HT1080 (cell line): ENCODE results near the gene KLHDC3. TPM values are rescaled to one million over a fixed set of nuclear protein-coding genes. Genes with fewer than 3 reads are reported as not detected.
A peak's percentile ranks its signal among the peaks of the same experiment; 100 is the strongest.
"Not testable (repeated sequence)": the region's sequence is repeated elsewhere in the genome, so short reads cannot be mapped to it uniquely, and the experiment has no call there.

ENCODE experiments used
- DNase-seq: peaks from one replicate; pipeline ENCODE4 v3.0.0-alpha.2; 2015; ENCODE audit warnings: low read depth
- total RNA-seq: library from RNA; depleted of rRNA; stranded (reverse); fragments of >200 nt; shearing (Covaris generic); gene quantifications from 2 replicates; pipeline ENCODE4 v1.2.3, GENCODE V29; 2014

KLHDC3 gene
- total RNA-seq, 1 experiment from 2014 or later: 133 TPM

DNA sequence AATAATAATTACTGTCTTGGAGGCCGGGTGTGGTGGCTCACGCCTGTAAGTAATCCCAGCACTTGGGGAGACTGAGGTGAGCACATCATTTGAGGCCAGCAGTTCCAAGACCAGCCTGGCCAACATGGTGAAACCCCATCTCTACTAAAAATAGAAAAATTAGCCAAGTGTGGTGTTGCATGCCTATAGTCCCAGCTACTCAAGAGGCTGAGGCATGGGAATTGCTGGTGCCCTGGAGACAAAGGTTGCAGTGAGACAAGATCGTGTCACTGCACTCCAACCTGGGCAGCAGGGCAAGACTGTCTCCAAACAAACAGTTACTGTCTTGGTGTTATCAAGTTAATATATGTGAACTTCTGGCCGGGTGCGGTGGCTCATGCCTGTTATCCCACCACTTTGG is 12.3 kb downstream of the KLHDC3 start:
- DNase-seq: no peak

GRCh38 chr6:43029120-43029519 is 15.1 kb downstream of the KLHDC3 start:
- no peak for DNase-seq

GRCh38 chr6:43032326-43032725 is 18.3 kb downstream of the KLHDC3 start:
- no peak for DNase-seq

DNA sequence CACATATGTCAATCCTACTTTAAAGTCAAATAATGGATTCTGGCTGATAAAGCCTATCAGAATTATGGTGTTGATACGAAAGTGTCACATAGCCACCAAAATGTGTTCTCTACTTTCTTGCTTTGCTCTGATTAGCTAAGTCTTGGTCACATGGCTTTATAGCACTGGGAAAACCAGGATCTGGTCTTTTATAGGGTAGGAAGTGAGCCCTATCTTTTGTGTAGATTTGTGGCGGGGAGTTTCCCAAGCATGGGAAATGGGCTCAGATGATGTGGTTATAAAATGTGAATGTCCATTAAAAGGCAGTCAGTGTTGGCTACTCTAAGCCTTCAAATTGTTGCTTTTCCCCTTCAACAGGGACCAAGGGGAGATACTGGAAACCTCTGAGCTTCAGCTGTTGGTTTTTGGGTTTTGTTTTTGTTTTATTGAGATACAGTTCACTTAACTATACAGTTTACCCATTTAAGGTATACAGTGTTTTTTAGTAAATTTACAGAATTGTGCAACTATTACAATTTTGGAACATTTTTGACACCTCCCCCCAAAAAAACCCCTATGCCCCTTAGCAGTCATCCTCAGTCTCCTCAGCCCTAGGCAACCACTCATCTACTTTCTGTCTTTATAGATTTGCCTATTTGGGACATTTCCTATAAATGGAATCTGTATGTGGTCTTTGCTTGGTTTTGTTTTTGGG is 19.6 kb downstream of the KLHDC3 start:
- DNase-seq: no peak

GRCh38 chr6:43034190-43034525 is 20.1 kb downstream of the KLHDC3 start:
- no peak for DNase-seq

- no peak for DNase-seq
Observed at GRCh38 chr6:43035495-43036194, 21.6 kb downstream of the KLHDC3 start.

DNA sequence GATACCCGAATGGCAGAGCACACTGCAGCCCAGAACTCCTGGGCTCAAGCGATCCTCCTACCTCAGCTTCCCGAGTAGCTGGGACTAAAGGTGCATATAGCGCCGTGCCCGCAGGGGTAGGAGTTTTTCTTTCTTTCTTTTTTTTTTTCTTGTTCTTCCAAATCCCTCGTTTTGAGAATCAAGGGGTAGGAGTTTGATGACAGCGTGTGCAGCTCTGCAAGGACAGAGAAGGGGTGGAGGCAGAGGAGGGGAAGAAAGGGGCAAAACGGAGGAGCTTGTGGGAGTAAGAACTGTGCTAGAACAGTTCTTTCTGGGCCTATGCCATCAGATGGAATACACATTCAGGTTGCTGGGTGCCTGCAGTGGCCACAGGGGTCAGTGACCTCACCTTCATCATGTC is 22.7 kb downstream of the KLHDC3 start:
- DNase-seq: no peak

- DNase-seq: no peak
Observed at GRCh38 chr6:43037197-43037596, 23.1 kb downstream of the KLHDC3 start.

DNA sequence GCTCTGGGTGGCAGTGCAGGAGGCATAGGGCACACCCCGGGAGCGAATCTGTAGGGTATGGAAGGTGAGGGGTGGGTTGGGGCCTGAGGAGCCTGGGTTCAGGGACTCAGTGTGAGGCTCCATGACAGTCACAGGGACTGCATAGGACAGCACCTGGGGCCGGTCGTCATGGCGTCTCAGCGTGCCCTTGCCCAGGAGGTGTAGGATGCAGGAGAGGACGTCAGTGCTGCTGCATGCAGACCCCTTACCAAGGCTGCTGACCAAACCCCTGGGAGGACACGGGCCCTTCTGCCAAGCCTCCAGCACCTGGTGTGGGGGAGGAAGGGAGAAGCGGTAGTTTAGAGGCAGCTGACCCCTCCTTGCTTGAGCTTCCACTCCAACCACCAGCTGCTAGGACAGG is 23.7 kb downstream of the KLHDC3 start:
- DNase-seq: no peak

- no peak for DNase-seq
Observed at GRCh38 chr6:43038727-43039126, 24.7 kb downstream of the KLHDC3 start.

- no peak for DNase-seq
Observed at GRCh38 chr6:43040542-43041257, 26.7 kb downstream of the KLHDC3 start.

GRCh38 chr6:43041475-43041874 is 27.4 kb downstream of the KLHDC3 start:
- not testable (repeated sequence) for DNase-seq

DNA sequence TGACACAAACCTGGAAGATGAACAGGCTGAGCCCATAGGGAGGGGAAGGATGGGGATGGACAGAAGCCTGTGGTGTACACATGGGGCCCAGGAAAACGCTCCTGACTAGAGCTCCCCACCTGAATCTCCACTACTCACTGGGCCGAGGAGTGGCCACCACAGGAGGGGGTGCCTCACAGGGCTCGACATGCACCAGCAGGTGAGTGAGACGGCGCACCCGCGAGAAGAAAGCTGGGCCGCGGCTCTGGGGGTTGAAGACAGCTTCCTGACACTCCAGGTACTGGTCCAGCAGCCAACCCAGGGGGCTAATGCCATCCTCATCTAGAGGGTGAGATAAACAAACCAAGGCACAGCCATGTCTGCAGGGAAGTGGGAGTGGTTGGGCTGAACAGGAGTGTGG is 29.3 kb downstream of the KLHDC3 start:
- DNase-seq: no peak

GRCh38 chr6:43045371-43045930 is 31.4 kb downstream of the KLHDC3 start:
- no peak for DNase-seq

DNA sequence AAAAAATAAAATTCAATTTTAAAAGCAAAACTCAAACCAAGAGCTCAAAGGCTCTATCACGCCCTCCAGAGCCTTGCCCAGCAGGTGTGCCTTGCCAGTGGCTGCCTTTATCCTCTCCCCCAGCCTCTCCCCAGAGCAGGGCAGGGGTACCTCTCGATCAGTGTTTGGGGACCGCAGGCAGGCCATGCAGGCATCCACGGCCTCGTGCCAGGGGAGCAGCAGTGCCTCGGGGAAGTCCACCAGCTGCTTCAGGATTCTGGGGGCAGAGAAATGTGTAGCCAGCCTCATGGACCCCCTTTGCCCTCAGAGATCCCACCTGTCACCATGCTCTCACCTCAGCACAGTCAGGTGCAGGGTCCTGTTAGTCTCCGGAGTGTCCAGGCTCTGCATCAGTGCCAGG is 33.9 kb downstream of the KLHDC3 start:
- DNase-seq: no peak

GRCh38 chr6:43050981-43051380 is 36.9 kb downstream of the KLHDC3 start:
- no peak for DNase-seq

DNA sequence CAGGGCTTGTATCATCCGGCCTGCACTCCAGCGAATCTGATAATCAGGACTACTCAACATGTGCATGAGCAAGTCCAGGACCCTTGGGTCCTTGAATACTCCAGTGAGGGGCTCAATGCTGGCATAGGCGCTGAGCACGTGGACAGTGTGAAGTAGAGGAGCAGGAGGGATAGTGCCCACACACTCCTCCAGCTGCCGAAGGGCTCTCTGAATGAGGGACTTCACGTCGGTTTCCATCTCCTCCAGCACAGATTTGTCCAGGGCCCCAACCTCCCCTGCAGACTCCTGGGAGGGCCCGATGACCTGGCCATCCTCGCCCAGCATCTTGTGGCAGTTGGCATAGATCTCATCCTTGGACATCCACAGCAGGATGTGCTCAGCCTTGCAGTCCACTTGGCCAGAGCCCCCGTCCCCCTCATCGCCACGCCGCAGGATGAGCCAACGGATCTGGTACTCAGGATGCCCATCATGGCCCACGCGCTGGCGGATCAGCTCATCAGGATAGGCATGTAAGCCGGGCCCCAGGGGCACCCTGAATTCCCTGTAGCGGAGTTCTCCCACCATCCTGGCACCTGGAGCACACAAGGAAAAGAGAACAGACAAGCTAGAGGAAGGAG is 38.3 kb downstream of the KLHDC3 start:
- DNase-seq: no peak

DNA sequence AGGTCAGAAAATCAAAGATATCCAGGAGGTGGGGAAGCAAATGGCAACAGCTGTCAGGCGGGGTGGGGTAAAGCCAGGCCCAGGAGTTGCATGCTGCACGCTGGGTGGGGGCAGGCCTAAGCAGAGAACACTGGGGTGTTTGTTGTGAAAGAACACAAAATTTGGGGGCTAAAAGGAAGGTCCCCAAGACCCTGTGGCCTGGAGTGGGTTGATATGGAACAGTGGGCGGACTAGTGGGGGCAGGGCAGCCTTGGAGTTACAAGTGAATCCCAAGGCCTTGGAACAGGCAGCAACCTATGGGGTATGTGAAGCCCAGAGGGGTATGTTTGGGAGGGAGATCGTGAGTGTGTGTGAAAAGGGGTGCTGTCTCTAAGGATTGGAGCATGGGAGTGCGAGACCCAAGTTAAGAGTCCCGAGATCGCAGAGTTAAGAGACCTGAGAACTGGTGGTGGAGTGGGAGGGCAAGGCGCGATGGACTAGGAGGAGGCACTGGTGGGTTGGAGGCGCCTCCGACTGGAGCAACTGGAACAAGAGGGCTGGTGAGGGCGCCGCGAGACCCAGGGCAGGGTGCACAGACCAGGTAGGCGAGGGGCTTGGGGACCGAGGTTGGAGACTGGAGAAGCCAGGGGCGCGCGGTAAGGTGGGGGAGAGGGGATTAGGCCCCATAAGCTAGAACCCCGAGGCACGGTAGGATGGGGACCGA is 38.9 kb downstream of the KLHDC3 start:
- DNase-seq: peak; percentile 15

GRCh38 chr6:43053545-43054205 is 39.6 kb downstream of the KLHDC3 start, which contains the start of gene CUL7:
CUL7 (minus strand) TSS chr6:43053851; CDS start chr6:43052788, 1,063 bp downstream.
- peak; percentile 97 for DNase-seq

DNA sequence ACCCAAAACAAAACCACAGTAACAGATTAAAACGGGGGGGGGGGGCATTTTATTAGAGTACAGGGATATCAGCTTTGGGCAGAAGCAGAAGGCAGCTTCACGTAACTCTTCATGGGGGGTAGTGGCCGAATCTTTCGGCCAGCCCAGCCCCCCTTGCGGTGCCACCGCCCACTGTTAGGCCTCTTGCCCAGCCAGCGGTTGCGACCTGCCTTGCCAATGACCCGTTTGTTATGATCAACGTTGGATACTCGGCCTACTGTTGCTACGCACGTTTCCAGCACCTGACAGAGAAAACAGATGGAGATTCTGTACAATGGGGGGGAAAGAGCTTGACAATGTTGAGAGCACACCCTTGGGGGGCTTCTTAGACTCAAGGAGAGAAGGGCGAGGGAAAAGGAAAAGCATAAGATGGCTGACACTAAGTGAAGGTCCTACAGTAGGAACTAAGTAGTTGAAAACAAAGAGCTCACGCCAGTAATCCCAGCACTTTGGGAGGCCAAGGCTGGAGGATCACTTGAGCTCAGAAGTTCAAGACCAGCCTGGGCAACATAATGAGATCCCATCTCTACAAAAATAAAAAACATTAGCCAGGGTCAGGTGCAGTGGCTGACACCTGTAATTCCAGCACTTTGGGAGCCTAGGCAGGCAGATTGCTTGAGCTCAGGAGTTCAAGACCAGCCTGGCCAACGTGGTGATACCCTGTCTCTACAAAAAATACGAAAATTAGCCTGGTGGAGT is 40.3 kb downstream of the KLHDC3 start:
- DNase-seq: no peak
